ENCODE measurements around the gene FAM120B.
A peak's percentile ranks its signal among the peaks of the same experiment; 100 is the strongest.

The FAM120B gene

DNA sequence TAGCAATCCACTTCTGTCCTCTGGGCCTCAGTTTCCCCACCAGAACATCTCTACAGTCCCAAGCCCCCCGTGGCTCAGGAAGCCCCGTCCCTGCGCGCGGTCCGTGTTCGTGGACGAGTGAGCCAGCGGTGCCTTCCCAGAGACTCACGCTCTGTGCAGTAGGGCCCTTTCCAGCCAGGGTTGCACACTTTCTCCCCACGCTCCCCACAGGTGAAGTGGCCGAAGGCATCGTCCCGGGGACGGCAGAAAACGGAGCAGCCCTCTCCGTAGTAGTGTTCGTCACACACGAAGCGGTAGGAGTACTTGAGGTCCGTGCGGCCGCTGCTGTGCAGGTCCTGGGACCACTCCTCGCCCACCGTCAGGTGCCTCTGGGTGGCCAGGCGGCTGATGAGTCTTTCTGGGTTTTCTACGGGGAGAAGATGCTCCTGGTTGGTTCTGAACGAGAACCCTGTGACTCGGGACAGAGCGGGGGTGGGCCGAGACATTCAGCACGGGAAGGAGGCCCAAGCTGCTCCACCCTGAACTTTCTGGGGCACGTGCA, 18.4 kb upstream of the FAM120B start:
- no peaks in the 10 kb centered on the region for H3K79me2 ChIP-seq (ENCODE audit: control insufficient read depth, low read length)
- no peaks in the 10 kb centered on the region for H3K9me2 ChIP-seq (replicated peaks; ENCODE audit: control insufficient read depth, low read length)
- no peaks in the 10 kb centered on the region for H3F3A ChIP-seq (ENCODE audit: control insufficient read depth, insufficient read depth)
- TF ChIP-seq CTCF (IDR thresholded peaks at IDR 0.05; ENCODE audit: low read depth, low read length, poor library complexity, severe bottlenecking) (no peak), EZH2phosphoT487 (IDR thresholded peaks at IDR 0.05; ENCODE audit: borderline replicate concordance, low read length) (no peak)
- H3K4me1 ChIP-seq (ENCODE audit: control insufficient read depth, low read length): peaks cover 27% of the 10 kb centered on the region
- H3K36me3 ChIP-seq (ENCODE audit: control insufficient read depth, low read length): no peaks in the 10 kb centered on the region
- H3K27me3 ChIP-seq (ENCODE audit: control insufficient read depth, low read length): peaks cover 60% of the 10 kb centered on the region
- 0 out of 2 replicates have a peak, but pooled peaks cover 3% of the 10 kb centered on the region for H4K20me1 ChIP-seq (ENCODE audit: control insufficient read depth, insufficient read depth, low read depth, low read length)
- no peak overlapping the region for H3K27ac ChIP-seq (ENCODE audit: low read depth, low read length)
- no peaks in the 10 kb centered on the region for H3K9me3 ChIP-seq (ENCODE audit: control insufficient read depth, insufficient read depth, low read length)
- H3K4me3 ChIP-seq (ENCODE audit: low read length): no peak overlapping the region
- no peak overlapping the region for H3K4me2 ChIP-seq (ENCODE audit: low read length)

GRCh38 chr6:170288852-170289179, 17.7 kb upstream of the FAM120B start:
- Histone ChIP-seq H3K79me2 (ENCODE audit: control insufficient read depth, low read length) (no peaks in the 10 kb centered on the region), H3K4me1 (ENCODE audit: control insufficient read depth, low read length) (peaks cover 27% of the 10 kb centered on the region), H3K27me3 (ENCODE audit: control insufficient read depth, low read length) (peaks cover 66% of the 10 kb centered on the region), H3K9me3 (ENCODE audit: control insufficient read depth, insufficient read depth, low read length) (no peaks in the 10 kb centered on the region), H3K4me3 (ENCODE audit: low read length) (no peak overlapping the region), H3F3A (ENCODE audit: control insufficient read depth, insufficient read depth) (0 out of 2 replicates have a peak, but pooled peaks cover 1% of the 10 kb centered on the region), H3K4me2 (ENCODE audit: low read length) (no peak overlapping the region), H4K20me1 (ENCODE audit: control insufficient read depth, insufficient read depth, low read depth, low read length) (0 out of 2 replicates have a peak, but pooled peaks cover 3% of the 10 kb centered on the region), H3K9me2 (replicated peaks; ENCODE audit: control insufficient read depth, low read length) (no peaks in the 10 kb centered on the region), H3K36me3 (ENCODE audit: control insufficient read depth, low read length) (no peaks in the 10 kb centered on the region), H3K27ac (ENCODE audit: low read depth, low read length) (no peak overlapping the region)
- TF ChIP-seq EZH2phosphoT487 (IDR thresholded peaks at IDR 0.05; ENCODE audit: borderline replicate concordance, low read length) (no peak), CTCF (IDR thresholded peaks at IDR 0.05; ENCODE audit: low read depth, low read length, poor library complexity, severe bottlenecking) (no peak)

DNA sequence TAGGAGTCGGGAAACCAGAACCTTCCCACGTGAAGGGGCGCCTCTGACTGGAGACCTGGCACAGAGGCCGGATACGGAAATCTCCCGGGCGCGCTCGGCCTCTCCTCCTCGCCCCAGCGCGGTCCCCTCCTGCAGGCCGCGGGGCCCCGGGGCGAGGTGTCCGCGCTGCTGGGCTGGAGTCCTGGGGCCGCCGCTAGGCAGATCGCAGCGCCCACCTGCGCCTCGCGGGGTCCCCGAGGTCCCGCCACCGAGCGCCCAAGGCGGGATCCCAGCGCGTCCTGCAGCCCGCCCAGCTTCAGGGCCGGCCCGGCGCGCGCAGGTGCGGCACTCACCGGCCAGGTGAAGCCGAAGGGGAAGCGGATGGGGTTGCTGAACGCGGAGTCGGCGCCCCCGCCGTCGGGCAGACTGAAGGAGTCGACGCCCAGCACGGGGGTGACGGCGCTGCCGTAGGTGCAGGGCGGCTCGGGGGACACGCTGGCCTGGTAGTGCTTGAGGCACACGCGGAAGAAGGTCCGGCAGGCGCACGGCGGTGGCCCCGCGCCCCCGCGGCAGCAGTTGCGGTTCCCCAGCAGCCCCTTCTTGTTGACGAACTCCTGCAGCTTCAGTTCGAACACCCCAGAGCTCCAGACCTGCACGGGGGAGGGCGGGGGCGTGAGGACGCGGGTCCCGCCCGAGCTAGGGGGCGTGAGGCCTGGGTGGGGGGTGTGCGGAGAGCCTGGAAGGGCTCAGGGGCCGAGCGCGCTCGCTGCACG, 17.2 kb upstream of the FAM120B start:
- Histone ChIP-seq H3K4me3 (ENCODE audit: low read length) (peak overlapping the region; percentile 59; the same call in 1 of the 2 replicates), H3K27me3 (ENCODE audit: control insufficient read depth, low read length) (peaks cover 72% of the 10 kb centered on the region)

More for the DNA sequence above, 17.2 kb upstream of the FAM120B start:
- H3K9me2 ChIP-seq (replicated peaks; ENCODE audit: control insufficient read depth, low read length): no peaks in the 10 kb centered on the region
- no peaks in the 10 kb centered on the region for H3K36me3 ChIP-seq (ENCODE audit: control insufficient read depth, low read length)
- peaks cover 27% of the 10 kb centered on the region for H3K4me1 ChIP-seq (ENCODE audit: control insufficient read depth, low read length)
- peak; percentile 40; the same call in 1 of the 2 replicates for TF ChIP-seq EZH2phosphoT487 (IDR thresholded peaks at IDR 0.05; ENCODE audit: borderline replicate concordance, low read length)
- no peak for TF ChIP-seq CTCF (IDR thresholded peaks at IDR 0.05; ENCODE audit: low read depth, low read length, poor library complexity, severe bottlenecking)
- no peaks in the 10 kb centered on the region for H3K79me2 ChIP-seq (ENCODE audit: control insufficient read depth, low read length)
- no peaks in the 10 kb centered on the region for H3K9me3 ChIP-seq (ENCODE audit: control insufficient read depth, insufficient read depth, low read length)
- 0 out of 2 replicates have a peak, but pooled peaks cover 3% of the 10 kb centered on the region for H3F3A ChIP-seq (ENCODE audit: control insufficient read depth, insufficient read depth)
- H4K20me1 ChIP-seq (ENCODE audit: control insufficient read depth, insufficient read depth, low read depth, low read length): 0 out of 2 replicates have a peak, but pooled peaks cover 3% of the 10 kb centered on the region
- H3K4me2 ChIP-seq (ENCODE audit: low read length): peak overlapping the region; percentile 66
- no peak overlapping the region for H3K27ac ChIP-seq (ENCODE audit: low read depth, low read length)
